K562 (cell line): ENCODE measurements around the gene SLC8A2. TPM values are rescaled to one million over a fixed set of nuclear protein-coding genes. Genes with fewer than 3 reads are reported as not detected.

Experiments
- ATAC-seq: fragments of 200-7000 bp; cut with Tn5 transposase; 3 replicates; pipeline ENCODE4 v1.9.1; 2020; ENCODE audit warnings: moderate library complexity
- BruUV-seq: library from RNA; stranded (reverse); fragments of 400-500 nt; replicated peaks from 2 replicates; lab custom pipeline; 2021; lab: Mats Ljungman, UMichigan
- CTCF ChIA-PET: fragments of 300-600 bp; formaldehyde crosslinking; extraction: SDS; loops from one replicate; lab custom pipeline; 2021; ENCODE audit warnings: low intra/inter-chr PET ratio; lab: Yijun Ruan, JAX
- POLR2A ChIA-PET: fragments of 300-600, 350-650 bp; sonication (Branson Sonifier 250); formaldehyde crosslinking; extraction: SDS; loops from one replicate; lab custom pipeline; 2021; ENCODE audit warnings: antibody characterized with exemption, inconsistent platforms; lab: Yijun Ruan, JAX
- DNase-seq, 4 experiments: peaks; one replicate each; pipeline versions ENCODE4 v3.0.0 to v3.0.0-alpha.2; 2011 to 2018; ENCODE audit warnings: low spot score in 3 of 4, mixed read lengths in 3 of 4; ENCODE audit errors: extremely low read depth in 1 of 4
- FAIRE-seq: peaks from 2 replicates; lab custom pipeline; 2011; peaks lifted over from hg19 to GRCh38; lab: Jason Lieb, UNC
- H2AFZ ChIP-seq: 2 replicates; pipeline ENCODE4 v1.6.0; 2011; ENCODE audit warnings: low read depth, low read length, control low read depth, inconsistent platforms
- H3K27ac ChIP-seq: fragments of 200-600 bp; 3 replicates; pipeline ENCODE4 v1.8.0; 2011; ENCODE audit warnings: low read depth, mild to moderate bottlenecking, control low read depth, inconsistent platforms, low read length, moderate library complexity, mixed read lengths; ENCODE audit errors: extremely low read depth
- H3K27me3 ChIP-seq, 2 experiments: fragments of 300-600 bp in 1 of 2; 2 replicates in 1 of 2; 3 replicates in 1 of 2; pipeline versions ENCODE4 v1.6.0 to v1.8.0; 2011; ENCODE audit warnings: inconsistent platforms in 2 of 2, low read length in 2 of 2, mild to moderate bottlenecking in 1 of 2, mixed read lengths in 1 of 2, moderate library complexity in 1 of 2; ENCODE audit not compliant: control insufficient read depth in 2 of 2, insufficient read depth in 2 of 2
- H3K36me3 ChIP-seq: fragments of 300-600 bp; 3 replicates; pipeline ENCODE4 v1.8.0; 2011; ENCODE audit warnings: mild to moderate bottlenecking, low read length, inconsistent platforms; ENCODE audit not compliant: control insufficient read depth, insufficient read depth
- H3K4me1 ChIP-seq, 2 experiments: fragments of 200-600 bp in 1 of 2; replicated peaks in 1 of 2; 2 replicates in 1 of 2; 3 replicates in 1 of 2; pipeline versions ENCODE4 v1.5.1 to v1.8.0; 2011; ENCODE audit warnings: inconsistent platforms in 2 of 2, low read length in 2 of 2, mild to moderate bottlenecking in 1 of 2, mixed read lengths in 1 of 2, moderate library complexity in 1 of 2; ENCODE audit not compliant: control insufficient read depth in 2 of 2, insufficient read depth in 2 of 2
- H3K4me2 ChIP-seq: 2 replicates; pipeline ENCODE4 v1.6.1; 2011; ENCODE audit warnings: low read length, control low read depth, inconsistent platforms, mixed read lengths; ENCODE audit not compliant: insufficient read depth
- H3K4me3 ChIP-seq: fragments of 200-600 bp; sonication (generic), shearing (Covaris generic); 2 replicates; pipeline ENCODE4 v1.5.1; 2016; ENCODE audit warnings: control low read depth, inconsistent platforms
- H3K79me2 ChIP-seq: fragments of 200-600 bp; 3 replicates; pipeline ENCODE4 v1.8.0; 2011; ENCODE audit warnings: low read length, inconsistent platforms; ENCODE audit not compliant: control insufficient read depth, insufficient read depth
- H3K9ac ChIP-seq, 2 experiments: 2 replicates each; pipeline versions ENCODE4 v1.6.0 to v1.6.1; 2011; ENCODE audit warnings: low read depth in 2 of 2, low read length in 2 of 2, control low read depth in 1 of 2, inconsistent platforms in 1 of 2, mild to moderate bottlenecking in 1 of 2, mixed read lengths in 1 of 2; ENCODE audit not compliant: insufficient read depth in 1 of 2
- H3K9me1 ChIP-seq: one replicate; pipeline ENCODE4 v1.6.0; 2011; ENCODE audit warnings: inconsistent platforms, mild to moderate bottlenecking, low read length, moderate library complexity; ENCODE audit not compliant: control insufficient read depth, insufficient read depth
- H3K9me3 ChIP-seq: replicated peaks from 2 replicates; pipeline ENCODE4 v1.5.1; 2011; ENCODE audit warnings: low read depth, low read length, inconsistent platforms; ENCODE audit not compliant: control insufficient read depth, insufficient read depth
- H4K20me1 ChIP-seq: replicated peaks from 2 replicates; pipeline ENCODE4 v1.6.1; 2011; ENCODE audit warnings: low read length, inconsistent platforms, mixed read lengths; ENCODE audit not compliant: control insufficient read depth, insufficient read depth
- CBX5 ChIP-seq: IDR thresholded peaks from 2 replicates; pipeline ENCODE4 v1.6.1; 2014; ENCODE audit warnings: low read depth, borderline replicate concordance
- DDX20 ChIP-seq: fragments of 450-650 bp; IDR thresholded peaks from 2 replicates; pipeline ENCODE4 v1.6.1; 2016; ENCODE audit warnings: missing genetic modification characterization, low read depth, mild to moderate bottlenecking, missing compliant biosample characterization, moderate library complexity
- ELF4 ChIP-seq: fragments of 450-650 bp; formaldehyde crosslinking; IDR thresholded peaks from 2 replicates; pipeline ENCODE4 v1.4.0; 2022; ENCODE audit warnings: missing genetic modification characterization
- KAT8 ChIP-seq: fragments of 450-650 bp; IDR thresholded peaks from 2 replicates; pipeline ENCODE4 v1.6.1; 2016; ENCODE audit warnings: low read depth, mild to moderate bottlenecking
- KDM4B ChIP-seq, 2 experiments: fragments of 450-650 bp in 1 of 2; sonication (generic) in 1 of 2; IDR thresholded peaks; 2 replicates each; pipeline ENCODE4 v1.6.1; 2016 to 2017; ENCODE audit warnings: borderline replicate concordance in 2 of 2, antibody characterized with exemption in 1 of 2, low read depth in 1 of 2, mild to moderate bottlenecking in 1 of 2
- MITF ChIP-seq: IDR thresholded peaks from 2 replicates; pipeline ENCODE4 v1.6.1; 2014; ENCODE audit warnings: antibody characterized with exemption
- NR2F6 ChIP-seq: fragments of 450-650 bp; formaldehyde crosslinking; IDR thresholded peaks from 2 replicates; pipeline ENCODE4 v1.4.0; 2020; ENCODE audit warnings: mild to moderate bottlenecking
- PHB ChIP-seq: fragments of 250-450 bp; sonication (Bioruptor Pico); IDR thresholded peaks from 2 replicates; pipeline ENCODE4 v1.5.0; 2021
- PPARD ChIP-seq: fragments of 250-450 bp; sonication (Bioruptor Pico); IDR thresholded peaks from 2 replicates; pipeline ENCODE4 v1.8.0; 2022; ENCODE audit warnings: inconsistent platforms, mild to moderate bottlenecking, moderate library complexity
- RBM22 ChIP-seq: fragments of 200-400 bp; formaldehyde crosslinking; IDR thresholded peaks from 2 replicates; pipeline ENCODE4 v1.6.1; 2018; ENCODE audit warnings: low read length, low read depth; ENCODE audit not compliant: poor library complexity, severe bottlenecking
- ZNF316 ChIP-seq: fragments of 450-650 bp; IDR thresholded peaks from 2 replicates; pipeline ENCODE4 v1.6.1; 2016
- ZNF507 ChIP-seq: conservative IDR thresholded peaks from 2 replicates; pipeline ENCODE4 v1.6.1; 2017; ENCODE audit warnings: missing genetic modification characterization, missing compliant biosample characterization
- ZNF584 ChIP-seq: fragments of 200-800 bp; sonication (Bioruptor generic); IDR thresholded peaks from 2 replicates; pipeline ENCODE4 v1.6.1; 2016; ENCODE audit warnings: low read depth, mild to moderate bottlenecking, missing genetic modification characterization, missing compliant biosample characterization
- WGBS: fragments of 100-300 bp; shearing (Covaris generic); methylation state at CpG from one replicate; pipeline ENCODE4 v1.1.6; 2016; ENCODE audit warnings: low coverage, mixed read lengths; ENCODE audit not compliant: insufficient coverage; ENCODE audit errors: missing lambda C conversion rate; 5-methylcytosine and 5-hydroxymethylcytosine counted together
- in situ Hi-C: fragments of 300-500 bp; cut with MboI; formaldehyde crosslinking; loops from 4 replicates; pipeline ENCODE4 v1.15.0; 2018; ENCODE audit warnings: inconsistent platforms, mixed read lengths
- intact Hi-C: fragments of 100-400 bp; cut with micrococcal nuclease; formaldehyde crosslinking; loops from 2 replicates; pipeline ENCODE4 v1.14.2; 2022
- polyA plus RNA-seq, 8 experiments: library from polyadenylated mRNA; depleted of rRNA in 4 of 8; stranded (reverse) in 5 of 8; unstranded in 3 of 8; fragments of >200 nt; fragmentation: Nextera tagmentation in 2 of 8; fragmentation: Illumina TruSeq in 1 of 8; extraction: Ambion mirVana in 2 of 8; extraction: Trizol in 1 of 8; gene quantifications; 2 replicates each; pipeline versions ENCODE4 v1.2.1 to v1.2.3, GENCODE V29; 2011 to 2014; ENCODE audit warnings: inconsistent platforms in 1 of 8, missing spikeins in 1 of 8
- total RNA-seq, 7 experiments: library from RNA; depleted of rRNA in 6 of 7; stranded (reverse); fragments of >200 nt in 6 of 7; fragmentation: Illumina TruSeq in 2 of 7; extraction: Trizol in 2 of 7; gene quantifications; 2 replicates each; pipeline versions ENCODE4 v1.2.1 to v1.2.3, GENCODE V29; 2011 to 2021; ENCODE audit warnings: low replicate concordance in 1 of 7
- TF ChIP-seq, protein P1 (sequence below): fragments of 450-650 bp; formaldehyde crosslinking; IDR thresholded peaks from 2 replicates; pipeline ENCODE4 v1.4.0; 2020; ENCODE audit warnings: mild to moderate bottlenecking, moderate library complexity

SLC8A2 gene
- total and polyA plus RNA-seq, 9 of the 15 experiments (the other 6 are each of a cell fraction or from before 2014, with no cell fraction given), result 0.07 to 0.66 (median 0.24) TPM; not detected in 3

DNA sequence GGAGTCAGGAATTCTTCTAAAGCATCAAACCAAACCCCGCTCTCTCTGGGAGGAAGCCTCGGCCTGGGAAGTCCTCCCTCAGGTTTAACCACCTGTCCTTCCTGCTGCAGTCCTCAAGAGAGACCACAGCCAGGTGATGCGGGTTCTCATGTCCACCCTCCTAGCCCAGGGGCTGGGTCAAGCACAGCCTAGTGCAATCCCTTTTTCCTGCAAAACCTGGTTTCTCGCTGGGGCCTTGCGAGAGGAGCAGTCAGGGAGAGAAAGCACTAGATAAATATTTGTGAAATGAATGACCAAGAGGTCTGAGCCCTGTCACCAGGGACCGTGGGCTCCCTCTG is 2.4 kb downstream of the SLC8A2 start:
- Histone ChIP-seq H3K9me1 (no peaks in the 10 kb centered on the region), H3K4me1 (peaks cover 6 to 45% of the 10 kb centered on the region in 2 experiments), H3K9me3 (no peaks in the 10 kb centered on the region), H3K4me2 (no peak overlapping the region), H4K20me1 (peaks cover 18% of the 10 kb centered on the region; the same call in 1 of the 2 replicates), H2AFZ (no peak overlapping the region), H3K9ac (no peak overlapping the region), H3K36me3 (no peaks in the 10 kb centered on the region)
- intact Hi-C loops (no loop called here), in situ Hi-C loops (no loop called here)
- FAIRE-seq (no peak), DNase-seq (no peak)
- TF ChIP-seq MITF (no peak), NR2F6 (CRISPR knock-in tag) (no peak), PHB (CRISPR knock-in tag) (no peak), KDM4B (IDR thresholded peaks at IDR 0.05; ENCODE audit: borderline replicate concordance in 2 of 2, low read depth in 1 of 2) (no peak), ZNF584 (CRISPR knock-in tag) (no peak), ZNF316 (no peak), ELF4 (CRISPR knock-in tag) (no peak), ZNF507 (no peak), KAT8 (no peak), RBM22 (no peak), CBX5 (no peak), DDX20 (tag) (no peak), PPARD (no peak)
- TF ChIP-seq, protein P1, sequence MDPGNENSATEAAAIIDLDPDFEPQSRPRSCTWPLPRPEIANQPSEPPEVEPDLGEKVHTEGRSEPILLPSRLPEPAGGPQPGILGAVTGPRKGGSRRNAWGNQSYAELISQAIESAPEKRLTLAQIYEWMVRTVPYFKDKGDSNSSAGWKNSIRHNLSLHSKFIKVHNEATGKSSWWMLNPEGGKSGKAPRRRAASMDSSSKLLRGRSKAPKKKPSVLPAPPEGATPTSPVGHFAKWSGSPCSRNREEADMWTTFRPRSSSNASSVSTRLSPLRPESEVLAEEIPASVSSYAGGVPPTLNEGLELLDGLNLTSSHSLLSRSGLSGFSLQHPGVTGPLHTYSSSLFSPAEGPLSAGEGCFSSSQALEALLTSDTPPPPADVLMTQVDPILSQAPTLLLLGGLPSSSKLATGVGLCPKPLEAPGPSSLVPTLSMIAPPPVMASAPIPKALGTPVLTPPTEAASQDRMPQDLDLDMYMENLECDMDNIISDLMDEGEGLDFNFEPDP (CRISPR knock-in tag), result no peak
- TF ChIP-seq, all 486 proteins: peak for 0
- Histone ChIP-seq H3K79me2 (no peaks in the 10 kb centered on the region), H3K27ac (no peak overlapping the region), H3K27me3 (peaks cover 26 to 53% of the 10 kb centered on the region in 2 experiments), H3K4me3 (no peak overlapping the region)
- POLR2A ChIA-PET, result interaction anchor here (1.0 kb wide), 1 partner anchor 12 kb away, joined by 3 read pairs; no protein-coding TSS in a partner anchor
- ATAC-seq, result no peak
- WGBS, result 3% methylated on average over 5 of the region's 6 CpGs
- BruUV-seq, result no TSS peak
- CTCF ChIA-PET, result interaction anchor here (0.6 kb wide), 1 partner anchor 9 kb away, joined by 3 read pairs; no protein-coding TSS in a partner anchor
